Trophoblast cell (in vitro differentiated cells and primary cell): ENCODE results near the gene EIF2AK2.

Source experiments
- DNase-seq, 2 donors: peaks; one replicate each; pipeline ENCODE4 v3.0.0-alpha.2; 2016
- H2AFZ ChIP-seq: 2 replicates; pipeline ENCODE4 v1.6.1; 2013; ENCODE audit warnings: low read length, moderate library complexity, mild to moderate bottlenecking; ENCODE audit not compliant: insufficient read depth, poor library complexity
- H2AK5ac ChIP-seq: 2 replicates; pipeline ENCODE4 v1.6.1; 2013; ENCODE audit warnings: mild to moderate bottlenecking, low read length
- H2BK120ac ChIP-seq: 2 replicates; pipeline ENCODE4 v1.6.1; 2013; ENCODE audit warnings: low read length, mild to moderate bottlenecking, moderate library complexity; ENCODE audit not compliant: insufficient read depth, poor library complexity
- H2BK12ac ChIP-seq: 2 replicates; pipeline ENCODE4 v1.6.1; 2013; ENCODE audit warnings: mild to moderate bottlenecking, low read length, moderate library complexity
- H2BK5ac ChIP-seq: 2 replicates; pipeline ENCODE4 v1.6.1; 2013; ENCODE audit warnings: low read length, low read depth, moderate library complexity, mild to moderate bottlenecking; ENCODE audit not compliant: poor library complexity
- H3K14ac ChIP-seq: 2 replicates; pipeline ENCODE4 v1.6.1; 2013; ENCODE audit warnings: mild to moderate bottlenecking, low read length
- H3K18ac ChIP-seq: 2 replicates; pipeline ENCODE4 v1.6.1; 2013; ENCODE audit warnings: mild to moderate bottlenecking, low read length
- H3K23ac ChIP-seq: 2 replicates; pipeline ENCODE4 v1.6.1; 2013; ENCODE audit warnings: low read length
- H3K27ac ChIP-seq: 2 replicates; pipeline ENCODE4 v1.5.1; 2013; ENCODE audit warnings: low read depth, mild to moderate bottlenecking, inconsistent platforms, low read length, moderate library complexity
- H3K27me3 ChIP-seq: 2 replicates; pipeline ENCODE4 v1.6.1; 2013; ENCODE audit warnings: inconsistent platforms, mild to moderate bottlenecking, low read length, moderate library complexity; ENCODE audit not compliant: insufficient read depth
- H3K36me3 ChIP-seq, 2 experiments: 1 replicate in 1 of 2; 2 replicates in 1 of 2; pipeline ENCODE4 v1.6.1; 2013; ENCODE audit warnings: low read length in 2 of 2, mild to moderate bottlenecking in 2 of 2, moderate library complexity in 1 of 2; ENCODE audit not compliant: insufficient read depth in 2 of 2, control insufficient read depth in 1 of 2
- H3K4ac ChIP-seq: 2 replicates; pipeline ENCODE4 v1.6.1; 2013; ENCODE audit warnings: low read depth, mild to moderate bottlenecking, low read length, moderate library complexity
- H3K4me1 ChIP-seq, 2 experiments: 1 replicate in 1 of 2; 2 replicates in 1 of 2; pipeline ENCODE4 v1.6.1; 2013; ENCODE audit warnings: low read length in 2 of 2, mild to moderate bottlenecking in 2 of 2, moderate library complexity in 1 of 2; ENCODE audit not compliant: insufficient read depth in 2 of 2, control insufficient read depth in 1 of 2
- H3K4me2 ChIP-seq: 2 replicates; pipeline ENCODE4 v1.6.1; 2013; ENCODE audit warnings: inconsistent platforms, mild to moderate bottlenecking, low read length, moderate library complexity
- H3K4me3 ChIP-seq: 2 replicates; pipeline ENCODE4 v1.5.1; 2013; ENCODE audit warnings: mild to moderate bottlenecking, low read depth, low read length, inconsistent platforms
- H3K79me1 ChIP-seq: one replicate; pipeline ENCODE4 v1.6.1; 2013; ENCODE audit warnings: low read length
- H3K79me2 ChIP-seq: 2 replicates; pipeline ENCODE4 v1.6.1; 2013; ENCODE audit warnings: low read length, mild to moderate bottlenecking; ENCODE audit not compliant: control insufficient read depth, insufficient read depth, poor library complexity
- H3K9ac ChIP-seq: 2 replicates; pipeline ENCODE4 v1.6.1; 2013; ENCODE audit warnings: mild to moderate bottlenecking, low read length
- H3K9me3 ChIP-seq: 2 replicates; pipeline ENCODE4 v1.6.1; 2013; ENCODE audit warnings: low read depth, mild to moderate bottlenecking, control low read depth, inconsistent platforms, low read length; ENCODE audit not compliant: insufficient read depth
- H4K12ac ChIP-seq: 2 replicates; pipeline ENCODE4 v1.6.1; 2013; ENCODE audit warnings: low read depth, mild to moderate bottlenecking, low read length, moderate library complexity
- H4K8ac ChIP-seq: 2 replicates; pipeline ENCODE4 v1.6.1; 2013; ENCODE audit warnings: low read depth, mild to moderate bottlenecking, low read length, moderate library complexity
- H4K91ac ChIP-seq: one replicate; pipeline ENCODE4 v1.6.1; 2013; ENCODE audit warnings: low read depth, mild to moderate bottlenecking, low read length, moderate library complexity
- WGBS: extraction: QIAGEN DNeasy Blood & Tissue Kit; methylation state at CpG from one replicate; pipeline ENCODE4 v1.1.7; 2013; ENCODE audit warnings: missing lambda C conversion rate; ENCODE audit not compliant: insufficient read length, insufficient coverage; ENCODE audit errors: extremely low coverage; 5-methylcytosine and 5-hydroxymethylcytosine counted together

The EIF2AK2 gene

DNA sequence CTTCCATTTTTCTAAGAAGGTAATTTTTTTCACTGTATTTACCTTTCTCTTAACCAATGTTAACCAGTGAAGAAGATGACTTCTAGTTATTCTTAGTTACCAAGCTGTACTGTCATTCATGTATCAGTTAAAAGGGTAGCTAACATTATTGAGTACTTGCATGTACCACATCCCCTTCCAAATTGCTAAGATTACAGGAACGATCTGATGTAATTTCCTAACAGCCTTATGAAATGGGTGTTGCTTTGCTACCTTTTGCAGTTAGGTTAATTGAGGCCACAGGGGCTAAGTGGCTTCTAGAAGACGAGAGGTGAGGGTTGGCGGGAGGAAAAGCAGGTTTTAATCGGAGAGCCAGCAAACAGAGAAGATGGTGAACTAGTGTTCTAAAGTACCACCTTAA, 33.5 kb upstream of the EIF2AK2 start:
- Histone ChIP-seq H2AK5ac (no peak overlapping the region), H3K79me1 (no peaks in the 10 kb centered on the region), H3K4ac (no peak overlapping the region), H3K18ac (no peak overlapping the region), H3K9ac (no peak overlapping the region), H3K27ac (no peak overlapping the region), H2BK120ac (no peak overlapping the region), H3K4me3 (no peak overlapping the region), H3K14ac (no peak overlapping the region), H3K36me3 (no peaks in the 10 kb centered on the region), H3K23ac (no peak overlapping the region), H4K8ac (no peak overlapping the region), H2BK12ac (no peak overlapping the region), H3K4me2 (no peak overlapping the region), H3K79me2 (no peaks in the 10 kb centered on the region), H2BK5ac (no peak overlapping the region), H3K27me3 (no peaks in the 10 kb centered on the region), H4K91ac (no peak overlapping the region), H2AFZ (no peak overlapping the region), H3K4me1 (peaks cover 0 to 3% of the 10 kb centered on the region in 2 experiments), H4K12ac (no peak overlapping the region), H3K9me3 (no peaks in the 10 kb centered on the region)
- no peak for DNase-seq
- no CpG with 5 or more reads among the region's 4 CpGs for WGBS

DNA sequence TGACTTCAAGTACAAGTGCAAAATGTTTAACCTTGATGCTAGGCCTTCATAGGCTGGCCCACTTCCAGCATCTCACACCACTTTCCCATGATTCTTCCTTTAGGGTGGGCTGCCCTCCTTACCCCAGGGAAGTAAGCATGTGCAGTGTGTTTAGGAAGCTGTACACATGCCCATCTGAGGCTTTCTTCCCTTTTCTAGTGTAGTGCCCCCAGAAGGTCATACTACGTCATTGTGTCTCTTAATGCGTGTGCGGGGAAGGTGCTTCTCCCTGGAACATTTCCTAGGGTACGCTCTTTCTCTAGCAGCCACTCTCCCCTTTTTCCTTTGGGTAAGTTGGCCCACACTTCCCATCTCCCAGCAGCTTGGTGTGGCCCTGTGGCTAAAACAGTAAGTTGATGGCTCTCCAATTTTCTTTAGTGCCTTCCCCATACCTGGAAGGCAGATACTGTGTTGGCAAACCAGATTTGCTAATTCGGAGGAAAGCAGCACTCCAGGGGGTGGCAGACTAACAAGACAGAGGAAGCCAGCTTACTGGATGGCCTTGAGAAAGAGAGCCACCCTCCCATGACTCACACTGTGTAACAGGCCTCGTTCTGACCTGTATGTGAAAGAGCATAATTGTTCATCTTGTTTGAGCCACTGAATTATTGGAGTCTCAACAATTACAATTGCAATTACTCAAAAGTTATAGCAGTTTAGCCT, 32.8 kb upstream of the EIF2AK2 start:
- Histone ChIP-seq H2BK120ac (no peak overlapping the region), H2BK5ac (no peak overlapping the region), H4K91ac (no peak overlapping the region), H2AK5ac (no peak overlapping the region), H3K4ac (no peak overlapping the region), H3K9me3 (no peaks in the 10 kb centered on the region), H3K79me2 (no peaks in the 10 kb centered on the region), H3K4me1 (peaks cover 0 to 3% of the 10 kb centered on the region in 2 experiments), H3K36me3 (no peaks in the 10 kb centered on the region), H3K27me3 (no peaks in the 10 kb centered on the region), H3K18ac (no peak overlapping the region), H3K23ac (no peak overlapping the region), H4K8ac (no peak overlapping the region), H3K79me1 (no peaks in the 10 kb centered on the region), H3K9ac (no peak overlapping the region), H3K14ac (no peak overlapping the region), H3K4me2 (no peak overlapping the region), H4K12ac (no peak overlapping the region), H3K4me3 (no peak overlapping the region), H2BK12ac (no peak overlapping the region), H2AFZ (no peak overlapping the region), H3K27ac (no peak overlapping the region)
- no CpG with 5 or more reads among the region's 6 CpGs for WGBS
- peak; percentile 21 to 24 for DNase-seq

DNA sequence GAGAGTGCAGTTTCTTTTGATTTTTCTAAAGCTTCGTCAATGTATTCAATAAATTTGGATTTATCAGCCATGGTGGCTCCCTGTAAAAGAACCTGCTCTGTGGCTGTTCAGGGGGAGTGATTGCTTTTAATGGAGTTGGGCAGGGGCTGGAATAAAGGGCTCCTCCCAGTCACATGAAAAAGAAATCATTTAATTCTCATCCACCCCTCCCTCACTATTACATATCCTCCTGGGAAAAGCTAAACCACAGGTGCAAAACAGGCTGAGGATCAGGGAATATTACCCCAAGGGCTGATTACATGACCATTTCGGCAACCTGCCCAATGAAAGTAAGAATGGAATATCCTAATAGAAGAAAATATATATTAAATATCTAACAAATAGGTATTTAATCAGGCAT, 31.8 kb upstream of the EIF2AK2 start, which contains the start of gene SULT6B1:
Gene SULT6B1 (minus strand): TSS at position 101 of the 400 bp plus-strand sequence. CDS start 30 bp downstream, at position 71.
- Histone ChIP-seq H2AK5ac (no peak within 1 kb of the TSS), H3K4me2 (no peak within 1 kb of the TSS), H2BK120ac (no peak within 1 kb of the TSS), H3K9me3 (no peaks in the 10 kb centered on the region), H3K79me1 (no peaks in the 10 kb centered on the region), H4K8ac (no peak within 1 kb of the TSS), H3K4me3 (no peak within 1 kb of the TSS), H2BK12ac (no peak within 1 kb of the TSS), H3K36me3 (no peaks in the 10 kb centered on the region), H4K91ac (no peak within 1 kb of the TSS), H3K23ac (no peak within 1 kb of the TSS), H3K27me3 (no peaks in the 10 kb centered on the region), H3K79me2 (no peaks in the 10 kb centered on the region), H2BK5ac (no peak within 1 kb of the TSS), H3K4ac (no peak within 1 kb of the TSS), H3K27ac (no peak within 1 kb of the TSS), H3K14ac (no peak within 1 kb of the TSS), H3K9ac (no peak within 1 kb of the TSS), H4K12ac (no peak within 1 kb of the TSS), H2AFZ (no peak within 1 kb of the TSS), H3K18ac (no peak within 1 kb of the TSS), H3K4me1 (peaks cover 0 to 3% of the 10 kb centered on the region in 2 experiments)
- no peak for DNase-seq
- no CpG with 5 or more reads among the region's 2 CpGs for WGBS

DNA sequence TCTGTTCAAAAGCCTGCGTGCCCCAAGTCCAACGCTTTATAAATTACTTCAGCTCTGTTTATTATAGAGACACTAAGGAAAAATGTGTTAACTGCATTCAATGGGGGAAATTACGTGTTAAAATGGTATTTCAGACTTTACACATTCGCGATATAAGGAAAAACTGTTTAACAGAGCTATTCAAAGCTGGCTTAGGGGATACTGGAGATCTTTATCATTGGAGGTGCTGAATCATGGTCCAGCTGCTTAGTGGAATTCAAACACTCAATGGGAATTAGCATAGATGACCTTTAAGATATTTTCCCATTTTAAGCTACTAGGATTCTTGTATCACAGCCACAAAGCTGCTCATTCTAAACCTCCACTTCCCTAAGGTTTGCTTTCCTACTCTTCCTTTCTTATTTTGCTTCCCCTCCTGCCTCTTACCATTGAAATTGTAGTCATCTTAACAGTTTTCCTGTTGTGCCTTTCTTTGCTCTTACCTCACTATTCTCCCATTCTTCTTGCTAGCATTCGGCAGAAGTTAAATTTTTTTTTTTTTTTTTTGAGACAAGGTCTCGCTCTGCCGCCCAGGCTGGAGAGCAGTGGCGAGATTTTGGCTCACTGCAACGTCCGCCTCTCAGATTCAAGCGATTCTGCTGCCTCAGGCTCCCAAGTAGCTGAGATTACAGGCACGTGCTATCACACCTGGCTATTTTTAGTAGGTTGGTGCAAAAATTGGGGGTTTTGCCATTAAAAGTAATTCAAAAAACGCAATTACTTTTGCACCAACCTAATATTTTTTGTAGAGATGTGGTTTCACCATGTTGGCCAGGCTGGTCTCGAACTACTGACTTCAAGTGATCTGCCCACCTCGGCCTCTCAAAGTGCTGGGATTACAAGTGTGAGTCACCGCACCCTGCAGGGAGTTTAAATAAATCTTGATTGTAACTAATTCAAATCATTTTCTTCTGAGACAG, 25.2 kb upstream of the EIF2AK2 start:
- H2AK5ac ChIP-seq: no peak overlapping the region
- no CpG with 5 or more reads among the region's 17 CpGs for WGBS
- H2BK120ac ChIP-seq: no peak overlapping the region
- no peak overlapping the region for H4K91ac ChIP-seq
- H3K14ac ChIP-seq: no peak overlapping the region
- H3K4me1 ChIP-seq: peaks cover 0 to 3% of the 10 kb centered on the region in 2 experiments
- H3K36me3 ChIP-seq: no peaks in the 10 kb centered on the region
- no peak overlapping the region for H2BK12ac ChIP-seq
- H2AFZ ChIP-seq: no peak overlapping the region
- no peaks in the 10 kb centered on the region for H3K27me3 ChIP-seq
- H4K8ac ChIP-seq: no peak overlapping the region
- no peaks in the 10 kb centered on the region for H3K9me3 ChIP-seq
- H2BK5ac ChIP-seq: no peak overlapping the region
- H3K23ac ChIP-seq: no peak overlapping the region
- no peak overlapping the region for H3K4me2 ChIP-seq
- peak in 1 of 2 donors; percentile 57 for DNase-seq
- no peak overlapping the region for H3K4ac ChIP-seq
- H3K27ac ChIP-seq: no peak overlapping the region
- no peak overlapping the region for H3K4me3 ChIP-seq
- no peak overlapping the region for H3K18ac ChIP-seq
- H4K12ac ChIP-seq: no peak overlapping the region
- H3K79me2 ChIP-seq: no peaks in the 10 kb centered on the region
- no peak overlapping the region for H3K9ac ChIP-seq
- H3K79me1 ChIP-seq: no peaks in the 10 kb centered on the region
